HEK293 (cell line): Measurements from ENCODE around the gene MYT1.
A peak's percentile ranks its signal among the peaks of the same experiment; 100 is the strongest.

Experiments
- CTCF ChIP-seq: fragments of 450-650 bp; formaldehyde crosslinking; IDR thresholded peaks from 2 replicates; pipeline ENCODE4 v1.5.1; 2016; ENCODE audit warnings: missing biosample characterization, missing genetic modification characterization
- EGR2 ChIP-seq: fragments of 450-650 bp; formaldehyde crosslinking; IDR thresholded peaks from 2 replicates; pipeline ENCODE4 v1.5.1; 2016; ENCODE audit warnings: low read depth, missing biosample characterization, missing genetic modification characterization
- YY1 ChIP-seq: fragments of 450-650 bp; formaldehyde crosslinking; IDR thresholded peaks from 2 replicates; pipeline ENCODE4 v1.5.1; 2018; ENCODE audit warnings: missing biosample characterization, missing genetic modification characterization
- ZBTB21 ChIP-seq: fragments of 450-650 bp; formaldehyde crosslinking; IDR thresholded peaks from 2 replicates; pipeline ENCODE4 v1.5.1; 2017; ENCODE audit warnings: missing biosample characterization, missing genetic modification characterization
- ZNF18 ChIP-seq: fragments of 450-650 bp; formaldehyde crosslinking; IDR thresholded peaks from 2 replicates; pipeline ENCODE4 v1.5.1; 2016; ENCODE audit warnings: missing biosample characterization, missing genetic modification characterization
- ZNF521 ChIP-seq: fragments of 450-650 bp; formaldehyde crosslinking; IDR thresholded peaks from 2 replicates; pipeline ENCODE4 v1.5.1; 2017; ENCODE audit warnings: missing biosample characterization, mild to moderate bottlenecking, missing genetic modification characterization
- TF ChIP-seq, protein P1 (sequence below): fragments of 450-650 bp; formaldehyde crosslinking; IDR thresholded peaks from 2 replicates; pipeline ENCODE4 v1.5.1; 2016; ENCODE audit warnings: missing biosample characterization, missing genetic modification characterization

GRCh38 chr20:64223526-64224067 lies 59.3 kb downstream of the MYT1 start:
- TF ChIP-seq CTCF (tag by site-specific recombination) (peak; percentile 55), YY1 (tag by site-specific recombination) (no peak), EGR2 (tag by site-specific recombination) (no peak), ZBTB21 (tag by site-specific recombination) (no peak), ZNF18 (tag by site-specific recombination) (no peak), ZNF521 (tag by site-specific recombination) (no peak)
- TF ChIP-seq, protein P1, sequence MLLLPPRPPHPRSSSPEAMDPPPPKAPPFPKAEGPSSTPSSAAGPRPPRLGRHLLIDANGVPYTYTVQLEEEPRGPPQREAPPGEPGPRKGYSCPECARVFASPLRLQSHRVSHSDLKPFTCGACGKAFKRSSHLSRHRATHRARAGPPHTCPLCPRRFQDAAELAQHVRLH, result no peak
